ENCODE measurements around the gene RPSA. TPM values are rescaled to one million over a fixed set of nuclear protein-coding genes. Genes with fewer than 3 reads are reported as not detected.

The RPSA gene
- 1,544 and 1,775 TPM in 2 replicates for total RNA-seq (2021)
- Bru-seq, nascent RNA: percentile 99 among the genes with signal in this experiment
- percentile 98 among the genes with signal in this experiment for BruChase-seq, experiment 1, labeled RNA remaining after a 2-hour chase
- BruChase-seq, experiment 2, labeled RNA remaining after a 6-hour chase: percentile 99 among the genes with signal in this experiment
- long read RNA-seq, transcript RPSA-207 (5 exons, 1,227 nt): minor isoform, 30 of 644 reads
- long read RNA-seq, transcript RPSA-201 (7 exons, 1,171 nt): major isoform, 383 of 644 reads
- long read RNA-seq, partial matches to known transcripts: 188 of 644 reads
- long read RNA-seq, other reads (novel, unspliced or antisense): 42 of 644 reads

DNA sequence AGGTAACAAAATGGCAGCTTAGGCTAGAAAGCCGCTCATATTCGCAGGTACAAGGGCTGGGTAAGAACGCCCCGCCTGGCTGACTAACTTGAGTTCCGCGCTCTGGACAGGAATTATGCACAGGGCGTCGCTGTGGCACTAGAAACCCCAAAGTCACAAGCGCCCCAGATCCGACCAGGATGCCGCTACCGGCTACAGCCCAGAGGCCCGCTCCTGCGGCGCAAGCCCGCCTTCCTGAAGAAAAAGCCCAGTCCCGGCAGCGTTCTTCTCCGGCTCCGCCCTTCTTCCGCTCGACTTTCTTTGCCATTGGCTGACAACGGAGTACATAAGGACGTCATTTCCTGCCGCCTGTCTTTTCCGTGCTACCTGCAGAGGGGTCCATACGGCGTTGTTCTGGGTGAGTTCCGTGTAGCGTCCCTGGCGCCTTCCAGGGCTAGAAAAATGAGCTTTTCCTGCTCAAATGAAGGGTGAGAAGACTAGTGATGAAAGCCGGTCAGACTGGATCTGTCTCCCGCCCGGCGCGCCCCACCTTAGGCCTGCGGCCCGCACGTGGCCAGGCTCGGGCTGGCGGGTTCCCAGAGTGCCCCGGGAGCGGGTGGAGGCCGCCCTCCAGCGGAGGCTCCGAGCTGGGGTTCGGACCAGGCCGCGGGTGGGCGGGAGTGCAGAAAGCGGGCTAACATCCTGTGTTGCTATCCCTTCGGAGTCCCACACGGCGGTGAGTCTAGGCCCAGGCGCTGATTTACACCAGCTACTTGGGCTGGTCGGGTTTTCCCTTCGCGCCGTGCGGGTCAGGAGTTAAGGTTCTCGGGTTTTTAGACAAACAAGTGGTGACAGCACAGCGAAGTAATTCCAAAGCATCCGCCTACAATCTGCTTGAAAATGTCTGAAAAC is at the start of gene RPSA:
TSS of gene RPSA (plus strand) at position 353 of the 891 bp plus-strand sequence. CDS start 934 bp downstream, outside the sequence.
- H2AFZ ChIP-seq: peak within 1 kb of the TSS; percentile 79
- POLR2A ChIA-PET (ENCODE audit: unreplicated experiment): interaction anchor here (0.6 to 0.7 kb wide), 2 partner anchors 9 to 387 kb away, joined by 3 to 5 read pairs; no protein-coding TSS in a partner anchor

GRCh38 chr3:39358333-39358732 is 48.2 kb upstream of the RPSA start:
- no peaks in the 10 kb centered on the region for H3K9me3 ChIP-seq (ENCODE audit: insufficient read depth, low read depth)
- no peak overlapping the region for H2AFZ ChIP-seq
- no peak overlapping the region for H3K4me3 ChIP-seq
- no peaks in the 10 kb centered on the region for H3K4me1 ChIP-seq (replicated peaks; ENCODE audit: insufficient read depth)
- DNase-seq: no peak
- H4K20me1 ChIP-seq (ENCODE audit: insufficient read depth): no peaks in the 10 kb centered on the region
- no peak overlapping the region for H3K4me2 ChIP-seq
- no peaks in the 10 kb centered on the region for H3K9me2 ChIP-seq (ENCODE audit: insufficient read depth)
- no TSS peak for BruUV-seq (replicated peaks)
- H3K27ac ChIP-seq: no peak overlapping the region
- H3F3A ChIP-seq (ENCODE audit: insufficient read depth, low read depth): no peaks in the 10 kb centered on the region
- no peaks in the 10 kb centered on the region for H3K79me2 ChIP-seq (ENCODE audit: low read depth)
- H3K36me3 ChIP-seq (ENCODE audit: low read depth): no peaks in the 10 kb centered on the region
- TF ChIP-seq CTCF (conservative IDR thresholded peaks at IDR 0.05): no peak
- no peak for TF ChIP-seq EZH2 (IDR thresholded peaks at IDR 0.05; ENCODE audit: low read depth)
- peaks cover 6% of the 10 kb centered on the region for H3K27me3 ChIP-seq (ENCODE audit: insufficient read depth, low read depth)
- ChIA-PET POLR2A (ENCODE audit: unreplicated experiment) (no interaction called here), CTCF (no interaction called here)
- intact Hi-C loops (cut with micrococcal nuclease; ENCODE audit: unreplicated experiment): no loop called here

More for the DNA sequence above, at the start of gene RPSA:
- peak within 1 kb of the TSS; percentile 98 for H3K4me3 ChIP-seq
- TF ChIP-seq CTCF (conservative IDR thresholded peaks at IDR 0.05) (peak; percentile 28; the same call in 1 of the 2 replicates), EZH2 (IDR thresholded peaks at IDR 0.05; ENCODE audit: low read depth) (no peak)
- peaks cover 21% of the 10 kb centered on the region for H4K20me1 ChIP-seq (ENCODE audit: insufficient read depth)
- peaks cover 58% of the 10 kb centered on the region for H3F3A ChIP-seq (ENCODE audit: insufficient read depth, low read depth)
- peak; percentile 94 to 96 for DNase-seq
- no peaks in the 10 kb centered on the region for H3K9me3 ChIP-seq (ENCODE audit: insufficient read depth, low read depth)
- H3K4me2 ChIP-seq: peak within 1 kb of the TSS; percentile 86
- peaks cover 40% of the 10 kb centered on the region for H3K79me2 ChIP-seq (ENCODE audit: low read depth)
- BruUV-seq (replicated peaks): TSS peak; percentile 64
- no peaks in the 10 kb centered on the region for H3K9me2 ChIP-seq (ENCODE audit: insufficient read depth)
- peak within 1 kb of the TSS; percentile 94 for H3K27ac ChIP-seq
- H3K4me1 ChIP-seq (replicated peaks; ENCODE audit: insufficient read depth): peaks cover 24% of the 10 kb centered on the region
- intact Hi-C loops (cut with micrococcal nuclease; ENCODE audit: unreplicated experiment): loop anchor here (1.0 kb wide), 1 partner anchor 22 kb away; no protein-coding TSS in a partner anchor
- H3K36me3 ChIP-seq (ENCODE audit: low read depth): peaks cover 33% of the 10 kb centered on the region
- CTCF ChIA-PET: interaction anchor here (0.7 kb wide), 1 partner anchor 130 kb away, joined by 3 read pairs; no protein-coding TSS in a partner anchor
- H3K27me3 ChIP-seq (ENCODE audit: insufficient read depth, low read depth): no peaks in the 10 kb centered on the region

DNA sequence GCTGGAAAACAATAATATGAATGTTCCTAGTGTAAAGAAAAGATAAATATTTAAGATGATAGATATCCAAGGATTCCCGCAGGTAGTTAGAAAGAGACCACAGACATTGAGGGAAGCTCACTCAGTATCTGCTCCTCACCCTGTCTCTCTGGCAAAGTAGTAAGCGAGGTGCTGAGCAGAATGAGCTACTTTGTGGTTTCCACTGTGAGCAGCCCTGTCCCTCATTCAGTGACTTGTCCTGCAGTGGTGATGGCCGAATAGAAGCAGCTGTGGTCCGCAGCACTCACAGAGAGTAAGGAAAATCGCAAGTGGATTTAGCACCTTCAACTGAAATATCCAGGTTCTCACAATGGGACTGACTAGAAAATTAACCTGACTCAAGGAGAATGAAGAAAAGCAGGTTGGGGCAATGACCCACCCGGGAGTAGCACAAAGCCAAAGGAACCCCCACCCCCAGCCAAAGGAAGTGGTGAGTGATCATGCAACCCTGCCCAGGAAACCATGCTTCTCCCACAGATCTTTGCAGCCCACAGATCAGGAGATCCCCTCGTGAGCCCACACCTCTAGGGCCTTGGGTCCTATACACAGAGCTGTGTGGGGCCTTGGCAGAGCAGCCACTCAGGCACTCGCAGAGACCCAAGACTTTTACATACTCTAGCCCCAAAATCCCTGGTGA is 45.1 kb upstream of the RPSA start:
- H2AFZ ChIP-seq: no peak overlapping the region
- H3K4me1 ChIP-seq (replicated peaks; ENCODE audit: insufficient read depth): no peaks in the 10 kb centered on the region
- POLR2A ChIA-PET (ENCODE audit: unreplicated experiment): no interaction called here
- no peaks in the 10 kb centered on the region for H3K79me2 ChIP-seq (ENCODE audit: low read depth)
- no peak overlapping the region for H3K4me3 ChIP-seq
- BruUV-seq (replicated peaks): no TSS peak
- DNase-seq: no peak
- intact Hi-C loops (cut with micrococcal nuclease; ENCODE audit: unreplicated experiment): no loop called here
- CTCF ChIA-PET: no interaction called here
- H3K4me2 ChIP-seq: no peak overlapping the region
- H3K27me3 ChIP-seq (ENCODE audit: insufficient read depth, low read depth): peaks cover 3% of the 10 kb centered on the region
- no peaks in the 10 kb centered on the region for H3F3A ChIP-seq (ENCODE audit: insufficient read depth, low read depth)
- TF ChIP-seq EZH2 (IDR thresholded peaks at IDR 0.05; ENCODE audit: low read depth): no peak
- no peak for TF ChIP-seq CTCF (conservative IDR thresholded peaks at IDR 0.05)
- no peaks in the 10 kb centered on the region for H4K20me1 ChIP-seq (ENCODE audit: insufficient read depth)
- no peaks in the 10 kb centered on the region for H3K36me3 ChIP-seq (ENCODE audit: low read depth)
- H3K27ac ChIP-seq: no peak overlapping the region
- H3K9me3 ChIP-seq (ENCODE audit: insufficient read depth, low read depth): no peaks in the 10 kb centered on the region
- no peaks in the 10 kb centered on the region for H3K9me2 ChIP-seq (ENCODE audit: insufficient read depth)
